ENCODE results near the gene SHROOM2. TPM values are rescaled to one million over a fixed set of nuclear protein-coding genes. Genes with fewer than 3 reads are reported as not detected.
A peak's percentile ranks its signal among the peaks of the same experiment; 100 is the strongest.

Gene SHROOM2
- polyA plus RNA-seq, 1 donor (not counting 4 experiments of a cell fraction or from before 2014, with no cell fraction given), result 3.3 TPM

DNA sequence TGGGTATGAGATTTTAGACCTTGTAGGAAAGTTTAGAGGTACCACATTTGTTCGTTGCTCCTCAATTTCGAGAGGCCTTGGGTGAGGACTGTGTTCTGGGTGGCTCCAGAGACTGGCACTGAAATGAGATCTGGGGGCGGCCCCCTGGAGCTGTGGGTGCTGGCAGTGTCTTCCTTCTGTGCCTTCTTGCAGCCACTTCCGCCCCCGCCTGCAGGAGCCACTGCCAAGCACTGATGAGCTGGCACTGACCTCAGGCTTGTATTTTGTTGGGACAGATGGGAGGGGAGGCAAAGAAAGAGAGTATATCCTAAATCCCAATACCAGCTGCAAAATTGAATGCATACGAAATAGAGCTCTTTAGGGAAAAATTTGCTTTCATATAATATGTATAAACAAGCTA, 116.4 kb downstream of the SHROOM2 start:
- no peak overlapping the region for H3K4me2 ChIP-seq (ENCODE audit: control insufficient read depth, extremely low read depth, insufficient read depth, low read depth, low read length)
- H4K20me1 ChIP-seq (ENCODE audit: control insufficient read depth, extremely low read depth, insufficient read depth, low read length), result no peaks in the 10 kb centered on the region
- no peak overlapping the region for H3K9ac ChIP-seq (ENCODE audit: control insufficient read depth, extremely low read depth, insufficient read depth, low read length)
- no peak overlapping the region for H3K27ac ChIP-seq (ENCODE audit: control insufficient read depth, insufficient read depth, low read length)
- H3K9me1 ChIP-seq (ENCODE audit: control insufficient read depth, extremely low read depth, insufficient read depth, low read length), result no peaks in the 10 kb centered on the region
- no peak for DNase-seq (ENCODE audit: low read depth, low spot score)
- no peaks in the 10 kb centered on the region for H3K79me2 ChIP-seq (ENCODE audit: control insufficient read depth, insufficient read depth, low read length)
- H3K4me3 ChIP-seq (ENCODE audit: control insufficient read depth in 2 of 3, extremely low read depth in 1 of 3, insufficient read depth in 2 of 3, low read depth in 1 of 3, low read length in 3 of 3), result no peak overlapping the region
- TF ChIP-seq, protein P1, sequence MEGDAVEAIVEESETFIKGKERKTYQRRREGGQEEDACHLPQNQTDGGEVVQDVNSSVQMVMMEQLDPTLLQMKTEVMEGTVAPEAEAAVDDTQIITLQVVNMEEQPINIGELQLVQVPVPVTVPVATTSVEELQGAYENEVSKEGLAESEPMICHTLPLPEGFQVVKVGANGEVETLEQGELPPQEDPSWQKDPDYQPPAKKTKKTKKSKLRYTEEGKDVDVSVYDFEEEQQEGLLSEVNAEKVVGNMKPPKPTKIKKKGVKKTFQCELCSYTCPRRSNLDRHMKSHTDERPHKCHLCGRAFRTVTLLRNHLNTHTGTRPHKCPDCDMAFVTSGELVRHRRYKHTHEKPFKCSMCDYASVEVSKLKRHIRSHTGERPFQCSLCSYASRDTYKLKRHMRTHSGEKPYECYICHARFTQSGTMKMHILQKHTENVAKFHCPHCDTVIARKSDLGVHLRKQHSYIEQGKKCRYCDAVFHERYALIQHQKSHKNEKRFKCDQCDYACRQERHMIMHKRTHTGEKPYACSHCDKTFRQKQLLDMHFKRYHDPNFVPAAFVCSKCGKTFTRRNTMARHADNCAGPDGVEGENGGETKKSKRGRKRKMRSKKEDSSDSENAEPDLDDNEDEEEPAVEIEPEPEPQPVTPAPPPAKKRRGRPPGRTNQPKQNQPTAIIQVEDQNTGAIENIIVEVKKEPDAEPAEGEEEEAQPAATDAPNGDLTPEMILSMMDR (optimal IDR thresholded peaks at IDR 0.05 in 1 of 3, IDR thresholded peaks at IDR 0.05 in 1 of 3, conservative IDR thresholded peaks at IDR 0.05 in 1 of 3; ENCODE audit: extremely low read depth in 1 of 3, insufficient read depth in 2 of 3, low read length in 3 of 3), result no peak
- TF ChIP-seq EZH2 (IDR thresholded peaks at IDR 0.05; ENCODE audit: low read length), result no peak
- H3K9me3 ChIP-seq (ENCODE audit: control insufficient read depth, low read depth, low read length), result no peaks in the 10 kb centered on the region
- dilution Hi-C loops (cut with MboI; ENCODE audit: extremely low pct_ligation_motif_present, low sequenced_read_pairs), result no loop called here
- peaks cover 21% of the 10 kb centered on the region for H3K4me1 ChIP-seq (ENCODE audit: control insufficient read depth, extremely low read depth, insufficient read depth, low read length)
- no peak overlapping the region for H2AFZ ChIP-seq (ENCODE audit: control insufficient read depth, low read length)
- no peaks in the 10 kb centered on the region for H3K27me3 ChIP-seq (ENCODE audit: control insufficient read depth, extremely low read depth, insufficient read depth, low read length)
- no peak for FAIRE-seq
- H3K36me3 ChIP-seq (ENCODE audit: control insufficient read depth in 2 of 2, extremely low read depth in 1 of 2, insufficient read depth in 2 of 2, low read length in 2 of 2), result no peaks in the 10 kb centered on the region

- Histone ChIP-seq H3K9me3 (ENCODE audit: control insufficient read depth, low read depth, low read length) (no peaks in the 10 kb centered on the region), H3K4me2 (ENCODE audit: control insufficient read depth, extremely low read depth, insufficient read depth, low read depth, low read length) (peak overlapping the region; percentile 34), H3K9me1 (ENCODE audit: control insufficient read depth, extremely low read depth, insufficient read depth, low read length) (no peaks in the 10 kb centered on the region), H3K4me1 (ENCODE audit: control insufficient read depth, extremely low read depth, insufficient read depth, low read length) (peaks cover 26% of the 10 kb centered on the region), H4K20me1 (ENCODE audit: control insufficient read depth, extremely low read depth, insufficient read depth, low read length) (no peaks in the 10 kb centered on the region), H3K9ac (ENCODE audit: control insufficient read depth, extremely low read depth, insufficient read depth, low read length) (no peak overlapping the region), H3K27me3 (ENCODE audit: control insufficient read depth, extremely low read depth, insufficient read depth, low read length) (no peaks in the 10 kb centered on the region), H3K79me2 (ENCODE audit: control insufficient read depth, insufficient read depth, low read length) (no peaks in the 10 kb centered on the region), H2AFZ (ENCODE audit: control insufficient read depth, low read length) (no peak overlapping the region), H3K27ac (ENCODE audit: control insufficient read depth, insufficient read depth, low read length) (no peak overlapping the region), H3K36me3 (ENCODE audit: control insufficient read depth in 2 of 2, extremely low read depth in 1 of 2, insufficient read depth in 2 of 2, low read length in 2 of 2) (no peaks in the 10 kb centered on the region), H3K4me3 (ENCODE audit: control insufficient read depth in 2 of 3, extremely low read depth in 1 of 3, insufficient read depth in 2 of 3, low read depth in 1 of 3, low read length in 3 of 3) (no peak overlapping the region)
- dilution Hi-C loops (cut with MboI; ENCODE audit: extremely low pct_ligation_motif_present, low sequenced_read_pairs), result no loop called here
- FAIRE-seq (peak; percentile 32), DNase-seq (ENCODE audit: low read depth, low spot score) (no peak)
- TF ChIP-seq EZH2 (IDR thresholded peaks at IDR 0.05; ENCODE audit: low read length), result no peak
- TF ChIP-seq, protein P1 (optimal IDR thresholded peaks at IDR 0.05 in 1 of 3, IDR thresholded peaks at IDR 0.05 in 1 of 3, conservative IDR thresholded peaks at IDR 0.05 in 1 of 3; ENCODE audit: extremely low read depth in 1 of 3, insufficient read depth in 2 of 3, low read length in 3 of 3), result no peak
These were observed 116.9 kb downstream of the SHROOM2 start for GRCh38 chrX:9903146-9903545.

Measured in keratinocyte (primary cell).